ENCODE results near the gene RAD21L1.

Gene RAD21L1

GRCh38 chr20:1189827-1190226 is 36.0 kb upstream of the RAD21L1 start:
- DNase-seq (ENCODE audit: extremely low read depth, low read depth) = no peak
- TF ChIP-seq CTCF (IDR thresholded peaks at IDR 0.05; ENCODE audit: low read depth, low read length) = no peak

GRCh38 chr20:1190847-1191246 is 35.0 kb upstream of the RAD21L1 start:
- TF ChIP-seq CTCF (IDR thresholded peaks at IDR 0.05; ENCODE audit: low read depth, low read length) = no peak
- no peak for DNase-seq (ENCODE audit: extremely low read depth, low read depth)

GRCh38 chr20:1191299-1191698 is 34.5 kb upstream of the RAD21L1 start:
- TF ChIP-seq CTCF (IDR thresholded peaks at IDR 0.05; ENCODE audit: low read depth, low read length) = no peak
- no peak for DNase-seq (ENCODE audit: extremely low read depth, low read depth)

DNA sequence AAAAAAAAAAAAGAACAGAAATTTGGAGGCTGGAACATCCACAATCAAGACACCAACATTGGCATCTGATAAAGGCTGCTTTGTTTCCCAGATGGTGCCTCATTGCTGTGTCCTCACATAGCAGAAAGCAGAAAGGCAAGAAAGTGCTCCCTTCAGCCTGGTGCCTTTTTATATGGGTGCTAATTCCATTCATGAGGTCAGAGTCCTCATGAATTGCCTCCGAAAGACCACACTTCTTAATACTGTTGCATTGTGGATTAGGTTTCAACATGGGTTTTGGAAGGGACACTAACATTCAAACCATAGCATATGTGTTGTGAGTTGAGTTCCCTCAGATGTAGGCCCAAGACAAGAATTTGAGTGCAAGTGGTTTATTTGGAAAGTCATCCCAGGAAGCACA is 30.6 kb upstream of the RAD21L1 start:
- no peak for DNase-seq (ENCODE audit: extremely low read depth, low read depth)
- TF ChIP-seq CTCF (IDR thresholded peaks at IDR 0.05; ENCODE audit: low read depth, low read length) = no peak

- no peak for DNase-seq (ENCODE audit: extremely low read depth, low read depth)
- TF ChIP-seq CTCF (IDR thresholded peaks at IDR 0.05; ENCODE audit: low read depth, low read length) = no peak
Measured at GRCh38 chr20:1196634-1197033, 29.2 kb upstream of the RAD21L1 start.

DNA sequence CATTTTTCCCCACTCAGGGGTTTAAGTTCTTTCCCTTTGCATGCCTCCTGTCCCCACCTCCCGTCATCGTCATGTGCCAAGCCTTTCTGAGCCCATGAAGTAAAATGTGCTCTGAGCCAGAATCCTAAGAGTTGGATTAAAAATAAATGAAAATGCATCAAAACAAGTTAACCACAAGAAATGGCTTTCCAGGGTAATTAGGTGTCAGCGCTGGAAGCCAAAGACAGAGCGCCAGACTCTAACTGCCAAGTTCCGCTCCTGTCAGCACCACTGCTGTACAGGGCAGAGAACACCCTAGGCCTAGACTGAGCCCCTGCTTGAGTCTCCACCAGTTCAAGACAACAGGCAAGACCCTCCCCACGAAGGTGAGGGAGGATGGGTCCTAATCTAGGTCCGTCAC is 28.0 kb upstream of the RAD21L1 start:
- DNase-seq (ENCODE audit: extremely low read depth, low read depth) = no peak
- TF ChIP-seq CTCF (IDR thresholded peaks at IDR 0.05; ENCODE audit: low read depth, low read length) = no peak

DNA sequence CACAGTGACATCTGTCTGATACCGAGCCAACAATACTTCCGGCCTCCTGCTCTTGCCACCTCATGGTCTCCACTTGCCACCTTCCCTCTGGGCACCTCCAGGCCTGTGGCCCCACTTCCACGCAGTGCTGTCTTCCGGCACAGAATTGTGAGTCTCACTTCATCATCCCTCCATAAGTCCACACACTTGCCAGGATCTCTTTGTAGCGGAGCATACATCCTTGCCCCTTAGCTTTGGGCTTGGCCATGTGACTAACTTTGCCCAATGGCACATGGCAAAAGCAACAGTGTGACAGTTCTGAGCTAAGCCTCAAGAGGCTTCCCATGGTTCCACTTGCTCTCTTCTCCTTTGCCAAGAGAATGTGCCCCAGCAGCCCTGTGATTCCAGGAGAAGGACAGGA is 27.1 kb upstream of the RAD21L1 start:
- TF ChIP-seq CTCF (IDR thresholded peaks at IDR 0.05; ENCODE audit: low read depth, low read length) = no peak
- DNase-seq (ENCODE audit: extremely low read depth, low read depth) = no peak

Data from AG09319 (cell line).